ACHN (cell line): ENCODE data around the gene CTDNEP1.

Source experiments
- DNase-seq: peaks from one replicate; pipeline ENCODE4 v3.0.0-alpha.2; 2015
- in situ Hi-C: cut with HindIII; loops from 2 replicates; pipeline ENCODE4 v1.10.0; 2017; ENCODE audit warnings: low sequenced_read_pairs, low pct_ligation_motif_present, low pct_unique_long_range_greater_than_20kb

CTDNEP1 gene

DNA sequence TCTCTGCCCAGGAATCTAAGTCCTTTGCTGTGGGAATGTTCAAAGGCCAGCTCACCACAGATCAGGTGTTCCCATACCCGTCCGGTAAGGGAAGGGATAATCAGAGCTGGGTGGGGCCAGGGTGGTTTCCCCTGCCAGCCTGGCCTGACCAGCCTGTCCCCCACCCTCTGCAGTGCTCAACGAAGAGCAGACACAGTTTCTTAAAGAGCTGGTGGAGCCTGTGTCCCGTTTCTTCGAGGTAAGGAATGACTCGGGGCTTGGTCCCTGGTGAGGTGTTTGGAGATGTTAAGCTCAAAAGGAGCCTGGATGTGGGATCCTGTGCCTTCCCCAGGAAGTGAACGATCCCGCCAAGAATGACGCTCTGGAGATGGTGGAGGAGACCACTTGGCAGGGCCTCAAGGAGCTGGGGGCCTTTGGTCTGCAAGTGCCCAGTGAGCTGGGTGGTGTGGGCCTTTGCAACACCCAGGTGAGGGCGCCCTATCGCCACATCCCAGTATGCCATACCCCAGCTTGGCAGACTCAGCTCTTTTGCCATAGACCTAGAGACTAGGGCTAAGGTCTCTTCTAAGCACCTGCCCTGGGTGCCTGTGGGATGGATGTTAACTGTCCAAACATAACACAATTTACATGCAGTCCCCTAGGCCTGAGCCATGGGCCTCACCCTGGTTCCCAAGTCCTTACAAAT lies 30.8 kb downstream of the CTDNEP1 start:
- peak; percentile 80 for DNase-seq
- in situ Hi-C loops: no loop called here

DNA sequence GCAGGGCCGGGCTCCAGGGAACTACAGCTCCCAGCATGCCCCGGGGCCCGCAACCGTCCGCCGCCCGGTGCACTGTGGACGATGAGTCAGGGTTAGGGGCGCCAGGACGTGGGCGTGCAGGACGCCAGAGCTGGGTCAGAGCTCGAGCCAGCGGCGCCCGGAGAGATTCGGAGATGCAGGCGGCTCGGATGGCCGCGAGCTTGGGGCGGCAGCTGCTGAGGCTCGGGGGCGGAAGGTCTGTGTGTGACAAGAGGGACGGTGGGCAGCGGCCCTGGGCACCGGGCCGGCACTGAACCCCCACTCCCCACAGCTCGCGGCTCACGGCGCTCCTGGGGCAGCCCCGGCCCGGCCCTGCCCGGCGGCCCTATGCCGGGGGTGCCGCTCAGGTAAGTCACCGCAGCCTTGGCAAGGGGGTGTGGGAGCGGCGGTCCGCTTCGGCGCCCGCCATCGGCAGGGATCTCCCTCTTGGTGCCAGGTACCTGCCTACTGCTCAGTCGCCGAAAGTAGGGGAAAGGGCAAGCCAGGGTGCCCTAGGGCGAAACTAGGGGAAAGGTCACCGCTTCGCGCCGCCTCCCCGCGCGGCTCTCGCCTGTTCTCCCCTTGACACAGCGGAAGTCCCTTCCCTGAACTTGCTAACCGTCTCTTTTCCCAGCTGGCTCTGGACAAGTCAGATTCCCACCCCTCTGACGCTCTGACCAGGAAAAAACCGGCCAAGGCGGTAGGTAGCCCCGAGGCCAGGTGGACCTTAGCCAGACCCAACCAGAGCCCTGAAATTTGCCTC lies 31.5 kb downstream of the CTDNEP1 start, which contains the start of the genes ACADVL and DLG4:
TSS of gene ACADVL (plus strand) at position 127 of the 781 bp plus-strand sequence. CDS start at position 174, 47 bp downstream.
TSS of gene DLG4 (minus strand) at position 25 of the 781 bp plus-strand sequence.
- in situ Hi-C loops: no loop called here
- peak; percentile 89 for DNase-seq

DNA sequence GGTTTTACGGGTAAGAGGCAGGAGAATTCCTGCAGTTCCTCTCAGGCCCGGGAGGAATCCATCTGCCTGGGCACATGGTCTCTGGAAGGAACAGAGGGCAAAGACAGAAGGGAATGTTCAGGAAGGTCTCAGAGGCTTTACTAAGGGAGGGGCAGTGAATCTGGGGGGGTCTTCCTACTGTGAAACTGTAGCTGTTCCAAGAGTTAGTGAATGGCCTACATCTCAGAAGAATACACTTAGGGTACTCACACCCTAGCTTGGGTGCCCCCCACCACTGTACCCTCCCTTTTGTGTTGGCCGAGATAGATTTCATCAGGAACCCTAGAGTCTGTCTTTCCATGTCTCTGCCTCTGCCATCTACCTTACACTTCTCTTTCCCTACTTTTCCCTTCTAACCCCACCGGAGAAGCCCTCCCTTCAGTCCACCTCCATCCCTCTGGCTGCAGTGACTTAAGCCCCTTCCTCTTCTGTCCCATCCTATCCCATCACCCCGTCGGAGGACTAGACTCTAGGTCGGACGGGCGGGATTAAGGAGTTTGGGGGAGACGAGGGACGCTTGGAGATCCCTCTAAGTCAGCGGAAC lies 32.2 kb downstream of the CTDNEP1 start:
- no peak for DNase-seq
- in situ Hi-C loops: no loop called here

DNA sequence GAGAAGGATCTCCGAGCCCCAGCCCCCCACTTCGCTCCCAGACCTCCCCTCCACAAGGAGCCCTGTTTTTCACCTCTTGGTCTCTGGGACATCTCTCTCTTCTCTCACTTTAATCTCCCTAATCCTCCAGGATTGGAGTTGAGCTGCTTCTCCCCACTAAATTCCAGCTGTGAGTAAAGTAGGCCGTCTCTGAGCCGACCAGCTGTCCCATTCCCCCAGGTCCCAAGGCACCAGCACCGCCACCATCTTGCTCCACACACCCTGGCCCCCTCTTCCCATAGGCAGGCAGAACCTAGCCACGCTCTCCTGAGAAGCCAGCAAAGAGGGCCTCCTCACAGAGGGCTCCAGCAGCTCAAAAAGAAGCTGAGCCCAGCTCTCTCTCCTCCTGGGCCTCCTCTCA lies 32.8 kb downstream of the CTDNEP1 start:
- no peak for DNase-seq
- in situ Hi-C loops: no loop called here

DNA sequence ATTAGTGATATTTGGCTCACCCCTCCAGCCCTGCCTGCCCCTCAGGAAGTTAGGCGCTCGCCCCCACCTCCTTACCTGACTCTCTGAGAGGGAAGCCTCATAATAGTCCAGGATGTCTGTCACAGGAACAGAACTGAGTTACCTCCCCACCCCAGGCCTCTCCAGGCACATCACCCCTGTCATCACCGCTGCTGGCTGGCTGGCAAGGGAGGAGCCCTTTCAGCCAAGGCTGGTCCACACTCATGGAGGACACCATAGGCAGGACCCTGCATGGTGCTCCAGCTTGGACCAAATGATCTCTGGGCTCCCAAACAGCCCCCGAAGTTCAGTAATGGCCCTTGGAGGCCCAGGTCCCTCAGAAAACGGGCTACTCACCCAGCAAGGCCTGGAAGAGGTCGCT lies 33.4 kb downstream of the CTDNEP1 start:
- DNase-seq: no peak
- in situ Hi-C loops: no loop called here

DNA sequence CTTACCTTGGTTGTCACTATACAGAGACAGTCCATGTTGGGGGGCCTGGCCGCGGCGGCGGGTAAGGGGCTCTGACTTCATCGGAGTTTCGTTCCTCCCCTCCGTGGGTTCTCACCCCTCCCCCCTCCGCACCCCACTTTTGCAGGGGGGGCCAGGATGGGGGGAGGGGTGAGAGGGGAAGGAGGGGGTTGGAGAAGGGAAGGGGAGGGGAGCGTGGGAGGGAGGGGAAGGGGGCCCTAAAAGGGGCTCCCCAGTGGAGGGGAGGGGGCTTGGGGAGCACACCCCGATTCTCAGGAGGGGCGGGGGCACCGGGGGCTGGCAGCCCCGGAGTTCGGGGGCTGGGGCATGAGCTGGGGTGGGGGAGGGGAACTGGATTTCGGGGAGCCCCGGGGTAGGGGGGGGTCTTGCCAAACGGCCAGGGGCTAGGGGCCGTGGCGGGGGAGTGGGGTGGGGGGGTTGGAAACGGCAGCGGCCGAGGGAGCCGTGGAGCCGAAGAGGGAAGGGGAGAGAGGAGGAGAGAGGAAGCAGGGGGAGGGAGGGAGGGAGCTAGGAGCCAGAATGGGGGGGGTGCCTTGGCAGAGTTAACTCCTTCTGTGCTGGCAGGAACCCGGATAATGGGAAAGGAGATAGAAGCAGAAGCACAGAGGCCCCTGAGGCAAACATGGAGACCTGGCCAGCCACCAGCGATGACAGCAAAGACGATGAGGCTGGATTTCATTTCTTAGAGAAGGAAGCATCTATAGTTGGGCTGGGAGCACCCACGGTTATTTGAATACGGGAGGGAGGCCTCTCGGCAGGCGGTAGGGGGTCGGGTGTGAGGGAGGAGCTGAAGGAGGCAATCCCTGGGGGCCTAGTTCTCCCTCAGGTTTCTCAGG lies 34.2 kb downstream of the CTDNEP1 start:
- in situ Hi-C loops: no loop called here
- peak; percentile 71 for DNase-seq

DNA sequence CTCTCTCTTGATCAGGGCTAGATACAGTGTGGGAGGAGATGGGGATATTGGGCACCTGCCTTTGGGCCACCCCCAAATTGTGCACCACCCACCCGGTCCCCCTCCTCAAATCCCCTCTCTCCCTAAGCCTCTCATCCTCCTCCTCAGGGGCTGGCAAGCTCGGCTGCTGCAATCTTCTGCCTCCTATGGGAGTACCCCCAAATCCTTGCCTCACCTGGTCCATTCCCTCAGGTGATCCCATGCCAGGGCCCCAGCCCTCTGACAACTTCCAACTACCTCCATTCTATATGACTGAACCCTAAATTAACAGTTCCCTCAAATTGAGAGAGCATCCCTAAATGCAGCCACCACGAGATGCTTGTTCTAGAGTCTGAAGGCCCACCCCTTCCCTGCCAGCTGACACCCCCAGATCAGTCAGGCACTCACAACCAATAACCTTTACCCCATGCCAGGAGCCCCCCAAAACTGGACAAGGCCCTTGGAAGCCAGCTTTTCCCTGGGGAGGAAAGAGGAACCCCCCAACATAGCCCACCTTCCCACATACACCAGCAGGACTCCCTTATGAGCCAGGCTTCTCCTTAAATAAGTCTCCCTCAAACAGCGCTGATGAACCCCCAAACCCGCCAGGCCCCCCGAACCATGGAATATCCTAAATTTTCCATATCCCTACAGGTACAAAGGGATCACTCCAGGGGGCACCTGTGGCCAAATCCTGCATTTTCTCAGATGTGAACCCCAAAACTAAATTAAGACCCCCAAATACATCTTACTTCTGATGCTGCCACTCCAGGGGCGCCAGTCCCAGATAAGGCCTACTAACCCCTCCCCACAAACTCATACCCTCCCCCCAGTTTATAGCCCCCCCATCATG lies 35.1 kb downstream of the CTDNEP1 start:
- in situ Hi-C loops: no loop called here
- DNase-seq: no peak

DNA sequence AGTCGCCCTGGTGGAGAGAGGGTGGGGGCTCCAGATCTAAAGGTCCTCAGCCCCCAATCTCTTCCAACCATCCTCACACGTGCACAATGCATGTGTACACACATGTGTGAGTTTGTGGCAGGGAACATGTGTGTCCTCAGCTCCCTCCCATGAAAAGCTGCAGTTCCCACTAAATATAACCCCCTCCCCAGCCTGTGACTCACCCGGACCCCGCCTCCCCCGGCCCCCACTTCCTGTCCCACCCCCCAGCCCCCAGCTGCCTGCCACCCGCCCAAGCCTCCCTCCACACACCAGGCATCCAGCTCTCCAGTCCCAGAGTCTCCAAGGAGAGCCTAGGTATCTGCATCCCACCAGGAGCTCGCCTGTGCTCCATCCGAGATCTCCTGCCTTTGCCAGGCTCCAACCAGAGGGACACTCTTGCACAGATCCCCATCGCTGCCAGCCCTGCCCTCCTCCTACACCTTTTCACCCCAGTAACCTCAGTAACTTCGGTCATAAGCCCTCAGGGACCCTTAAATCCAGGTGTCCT lies 35.8 kb downstream of the CTDNEP1 start:
- in situ Hi-C loops: no loop called here
- no peak for DNase-seq

DNA sequence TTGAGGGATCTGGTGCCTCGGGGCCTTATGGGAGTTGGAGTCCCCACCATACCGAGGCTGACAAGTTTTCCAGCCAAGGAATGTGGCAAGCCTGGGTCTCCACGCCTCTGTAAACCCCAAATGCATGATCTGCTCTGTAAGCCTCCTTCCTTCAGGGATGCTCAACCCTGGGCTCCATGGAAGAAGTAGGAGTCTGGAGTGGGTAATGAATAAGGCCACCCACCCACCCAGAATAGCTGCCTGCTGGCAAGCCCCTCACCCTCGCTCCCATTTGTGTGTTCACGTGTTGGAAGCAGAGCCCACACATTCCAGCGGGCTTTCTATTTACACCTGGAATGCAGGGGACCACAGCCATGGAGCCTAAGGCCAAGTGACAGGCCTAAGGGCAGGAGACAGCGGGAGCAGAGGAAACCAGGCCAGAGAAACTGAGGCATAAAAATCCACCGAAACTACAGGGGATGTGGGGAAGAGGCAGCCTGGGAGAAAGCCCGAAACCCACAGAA lies 36.3 kb downstream of the CTDNEP1 start:
- in situ Hi-C loops: no loop called here
- no peak for DNase-seq

DNA sequence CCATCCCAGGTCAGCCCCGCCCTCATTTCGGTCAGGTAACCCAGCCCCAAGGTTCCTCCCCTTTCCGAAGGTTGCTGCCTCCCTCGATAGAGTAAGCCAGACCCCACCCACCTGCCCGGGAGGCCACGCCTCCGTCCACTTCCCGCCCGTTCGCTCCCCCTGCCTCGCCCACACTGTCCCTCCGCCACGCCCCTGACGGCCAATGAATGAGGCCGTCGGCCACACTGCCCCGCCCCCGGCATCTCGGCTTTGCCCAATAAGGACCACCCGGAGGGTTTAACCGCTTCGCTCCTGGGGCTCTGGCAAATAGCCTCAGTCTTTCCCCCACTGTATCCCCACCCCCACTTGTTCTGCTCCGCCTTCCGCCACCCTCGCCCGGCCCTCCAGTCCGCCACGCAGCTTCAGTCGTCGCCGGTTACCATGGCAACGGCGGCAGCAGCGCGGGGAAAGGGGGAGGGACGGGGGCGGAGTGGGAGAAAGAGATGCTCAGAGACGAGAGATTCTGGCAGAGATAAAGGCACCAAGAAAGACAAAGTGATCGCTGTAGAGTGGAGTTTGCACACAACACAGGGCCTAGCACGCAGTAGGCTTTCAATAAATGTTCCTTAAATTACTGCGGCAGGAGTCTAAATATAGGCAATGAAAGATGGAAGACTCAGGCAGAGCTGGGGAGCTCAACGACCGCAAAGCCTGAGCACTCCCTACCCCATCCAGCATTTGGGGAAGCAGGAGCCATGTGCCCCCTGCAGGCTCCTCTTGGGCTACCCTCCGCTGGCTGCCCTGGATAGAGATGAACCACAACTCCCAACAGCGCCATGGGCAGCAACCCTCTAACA lies 37.0 kb downstream of the CTDNEP1 start:
- DNase-seq: peak; percentile 99
- in situ Hi-C loops: no loop called here

DNA sequence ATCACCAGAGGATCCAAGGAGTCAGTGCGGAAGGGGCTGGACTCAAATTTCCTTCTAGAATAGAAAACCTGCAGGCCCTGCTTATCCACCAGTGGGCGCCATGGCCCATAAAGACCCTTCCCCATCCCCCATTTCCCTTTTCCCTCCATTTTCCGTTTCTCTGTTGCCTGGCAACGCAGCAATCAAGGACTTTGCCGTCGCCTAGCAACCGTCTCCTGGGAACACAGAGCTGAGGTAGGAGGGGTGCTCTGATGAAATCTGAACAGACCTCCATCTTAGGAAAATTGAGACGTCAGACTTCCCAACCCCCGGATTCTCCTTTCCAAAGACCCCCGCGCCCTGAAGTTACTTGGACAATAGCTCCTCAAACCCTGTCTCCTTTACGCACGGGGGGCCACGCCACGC lies 37.6 kb downstream of the CTDNEP1 start:
- in situ Hi-C loops: no loop called here

DNA sequence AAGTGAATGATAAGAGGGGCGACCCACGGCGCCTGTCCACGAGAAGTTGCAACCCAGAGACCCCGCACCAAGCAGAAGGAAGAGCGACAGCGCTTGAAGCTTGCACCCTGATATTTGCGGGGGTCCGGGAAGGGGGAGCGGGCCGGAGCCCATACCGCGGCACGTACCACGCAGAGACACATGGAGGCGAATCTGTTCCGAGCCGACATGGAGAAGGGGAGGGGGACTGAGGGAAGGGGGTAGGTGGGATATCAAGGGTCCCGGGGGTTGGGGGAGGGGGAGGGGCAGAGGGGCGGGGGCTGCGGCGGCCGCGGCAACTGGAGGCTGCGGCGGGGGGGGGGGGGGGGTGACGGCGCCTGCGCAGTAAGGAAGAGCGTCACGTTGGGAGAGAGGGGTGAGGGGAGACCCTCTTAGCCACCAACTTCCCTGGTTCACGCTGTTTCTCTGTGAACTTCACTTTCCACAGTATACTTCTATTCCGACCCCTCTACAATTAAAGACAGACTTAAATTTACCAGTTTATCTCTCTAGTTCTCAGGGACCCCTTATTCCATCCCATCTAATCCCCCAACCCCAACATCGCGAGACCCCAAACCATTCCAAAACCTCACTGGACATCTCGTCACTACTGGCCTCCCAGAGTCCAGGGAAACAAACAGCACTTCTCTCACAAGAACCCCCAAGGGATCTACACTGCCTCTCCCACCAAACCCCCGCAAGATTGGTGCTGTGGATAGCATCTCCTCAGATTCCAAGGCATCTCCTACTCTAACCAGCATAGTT lies 39.9 kb downstream of the CTDNEP1 start:
- DNase-seq: no peak
- in situ Hi-C loops: no loop called here

More for the DNA sequence above, 37.6 kb downstream of the CTDNEP1 start:
- DNase-seq: peak; percentile 73

DNA sequence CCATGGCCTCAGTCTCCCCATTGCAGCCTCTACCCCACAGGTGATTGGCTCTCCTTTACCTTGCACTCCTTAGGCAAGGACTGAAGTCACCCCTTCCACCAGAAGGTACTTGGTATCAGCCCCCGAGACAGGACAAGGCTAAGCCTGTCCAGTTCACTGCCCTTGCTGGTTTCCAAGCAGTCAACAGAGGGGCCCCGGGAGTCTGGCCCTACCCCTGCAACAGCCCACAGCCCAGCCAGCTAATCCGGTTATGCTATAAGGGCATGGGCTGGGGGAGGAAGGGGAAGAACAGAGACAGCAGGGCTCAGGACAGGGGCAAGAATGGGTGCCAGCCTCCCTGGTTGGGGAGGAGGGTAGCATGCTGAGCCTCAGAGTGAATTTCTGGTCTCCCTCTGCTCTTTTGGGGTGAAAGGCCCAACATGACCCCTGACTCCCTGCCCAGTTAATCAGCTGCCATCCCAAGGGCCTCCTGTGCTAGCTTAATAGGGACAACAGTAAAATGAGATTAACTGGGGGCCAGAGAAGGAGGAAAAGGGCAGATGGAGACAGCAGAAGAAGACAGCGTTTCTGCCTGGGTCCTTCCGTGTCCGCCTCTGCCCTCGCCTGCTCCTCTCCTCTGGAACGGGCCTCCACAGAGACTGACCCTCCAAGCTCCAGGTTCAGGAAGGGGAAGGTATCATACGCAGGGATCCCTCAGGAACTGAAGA lies 42.6 kb downstream of the CTDNEP1 start:
- in situ Hi-C loops: no loop called here
- no peak for DNase-seq

DNA sequence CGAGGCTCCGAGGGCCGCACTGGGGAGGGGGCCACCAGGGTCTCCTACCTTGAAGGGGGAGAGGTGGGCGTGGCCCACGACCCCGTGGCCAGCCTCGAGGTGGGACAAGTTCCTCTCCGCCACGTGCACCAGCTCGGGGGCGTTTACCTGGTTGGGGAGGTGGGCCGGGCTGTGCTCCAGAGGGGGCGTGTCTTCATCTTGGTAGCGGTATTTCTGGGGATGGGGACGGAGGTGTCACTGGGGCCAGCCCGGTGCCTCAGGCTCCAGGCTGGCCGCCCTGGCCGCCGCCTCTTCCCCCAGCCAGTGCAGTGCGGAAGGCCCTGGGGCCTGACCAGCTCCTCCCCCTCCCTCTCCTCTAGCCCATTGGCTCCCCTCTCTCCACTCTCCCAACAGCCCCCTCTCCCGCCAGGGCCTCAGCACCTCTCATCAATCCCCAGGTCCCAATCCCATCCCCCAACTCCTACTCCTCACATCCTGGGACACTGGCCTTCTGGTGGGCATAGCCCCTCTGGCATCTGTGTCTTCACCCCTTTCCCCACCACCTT lies 43.4 kb downstream of the CTDNEP1 start:
- no peak for DNase-seq
- in situ Hi-C loops: no loop called here
